NCI-H1930 (cell line): ENCODE measurements around the gene FH.

Source experiments
- DNase-seq, 2 experiments: peaks; one replicate each; lab custom pipeline; 2025; lab: John Stamatoyannopoulos, UW

The FH gene

DNA sequence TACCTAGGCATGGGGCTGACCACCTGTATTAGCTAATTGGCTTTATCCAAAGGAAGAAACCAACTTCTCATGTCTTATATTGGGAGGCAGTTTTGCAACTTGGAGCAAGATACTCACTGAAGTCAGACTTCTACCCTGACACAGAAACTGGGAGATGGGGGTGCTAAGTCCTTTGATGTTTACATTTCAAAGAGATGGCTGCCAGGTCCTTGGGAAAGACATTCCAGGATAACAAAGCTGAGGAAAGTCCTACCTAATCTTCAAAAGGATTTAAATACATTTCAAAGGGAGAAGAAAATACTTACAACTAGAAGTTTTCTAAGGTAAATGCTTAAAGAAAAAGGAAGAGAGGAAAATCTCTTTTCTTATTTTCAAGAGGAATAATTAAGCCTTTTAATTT is 62.1 kb downstream of the FH start:
- no peak for DNase-seq

DNA sequence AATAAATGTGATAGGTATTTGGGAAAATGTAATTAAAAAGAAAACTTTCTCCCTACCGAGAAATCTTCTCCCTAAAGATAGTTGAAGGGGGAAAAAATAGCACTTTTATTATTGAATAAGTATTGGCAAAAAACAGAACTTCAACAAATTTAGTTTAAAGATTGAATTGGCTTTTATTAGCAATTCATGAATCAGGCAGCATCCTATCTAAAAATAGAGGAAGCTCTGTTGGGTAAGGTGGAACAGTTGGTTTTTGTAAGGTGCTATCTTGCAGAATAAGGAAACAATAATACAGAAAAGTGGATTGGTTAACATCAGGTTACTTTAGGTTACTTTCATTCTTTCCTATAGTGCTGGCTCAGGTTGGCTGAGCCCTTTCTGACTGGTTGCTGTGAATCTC is 62.8 kb downstream of the FH start:
- no peak for DNase-seq

DNA sequence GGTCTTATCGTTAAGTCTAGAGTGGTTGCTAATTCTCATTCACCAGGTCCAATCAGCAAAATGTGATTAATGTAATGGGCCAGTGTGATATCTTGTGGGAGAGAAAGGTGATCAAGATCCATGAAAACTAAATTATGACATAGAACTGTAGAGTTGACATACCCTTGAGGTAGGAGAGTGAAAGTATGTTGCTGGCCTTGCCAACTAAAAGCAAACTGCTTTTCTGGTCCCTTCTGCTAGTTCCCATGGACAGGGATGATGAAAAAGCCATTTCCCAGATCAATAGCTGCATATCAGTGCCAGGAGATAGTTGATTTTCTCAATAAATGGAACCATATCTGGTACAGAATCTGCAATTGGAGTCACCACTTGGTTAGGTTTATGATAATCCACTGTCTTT is 65.8 kb downstream of the FH start:
- DNase-seq = no peak

DNA sequence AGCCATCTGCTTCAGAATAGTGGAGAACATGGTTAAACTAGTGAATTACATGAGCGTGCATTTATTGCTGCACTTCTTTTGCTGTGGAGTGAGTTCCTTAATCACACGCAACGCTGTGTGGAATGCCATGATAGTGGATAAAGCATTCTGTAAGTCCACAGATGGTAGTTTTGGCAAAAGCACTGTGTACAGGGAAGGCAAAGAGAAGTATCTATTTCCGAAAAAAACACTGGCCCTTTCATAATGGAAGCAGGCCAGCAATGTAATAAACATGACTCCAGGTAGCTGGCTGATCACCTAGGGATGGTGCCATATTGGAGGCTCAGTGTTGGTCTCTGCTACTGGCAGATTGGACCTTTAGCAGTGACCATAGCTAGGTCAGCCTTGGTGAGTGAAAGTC is 67.6 kb downstream of the FH start:
- no peak for DNase-seq
